ENCODE results near the gene CDC25A. TPM values are rescaled to one million over a fixed set of nuclear protein-coding genes. Genes with fewer than 3 reads are reported as not detected.

CDC25A gene
- total RNA-seq, 1 donor from 2014 or later, result 0.83 TPM

DNA sequence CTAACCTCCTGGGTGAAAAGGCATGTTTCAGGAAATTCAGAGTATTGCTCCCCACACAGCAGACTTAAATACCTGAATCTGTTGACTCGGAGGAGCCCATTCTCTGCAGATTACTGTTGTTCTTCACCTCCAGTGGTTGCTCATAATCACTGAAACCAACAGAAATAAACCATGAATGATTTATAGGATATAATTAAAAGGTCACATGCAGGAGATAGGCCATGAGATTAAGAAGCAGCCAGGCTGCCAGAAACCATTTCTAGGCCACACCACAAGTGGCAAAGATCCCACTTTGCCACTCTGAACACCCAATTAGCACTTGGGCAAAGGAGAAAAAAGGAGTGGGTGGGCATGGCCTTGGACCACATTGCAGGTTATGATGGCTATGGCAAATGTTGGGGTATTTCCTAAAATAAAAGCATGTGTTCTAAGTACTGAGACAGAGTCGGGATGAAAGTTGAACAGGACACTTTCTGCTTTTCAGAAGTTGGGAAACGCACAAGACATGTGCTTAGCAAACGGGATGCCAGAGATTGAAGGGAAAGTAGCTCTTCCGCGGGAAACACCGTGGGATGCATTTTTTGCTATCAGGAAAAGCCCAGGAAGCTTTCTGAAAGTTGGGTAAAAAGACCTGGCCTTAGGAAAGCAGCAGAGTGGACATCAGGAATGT, 1.5 kb downstream of the CDC25A start:
- TF ChIP-seq, protein P1, sequence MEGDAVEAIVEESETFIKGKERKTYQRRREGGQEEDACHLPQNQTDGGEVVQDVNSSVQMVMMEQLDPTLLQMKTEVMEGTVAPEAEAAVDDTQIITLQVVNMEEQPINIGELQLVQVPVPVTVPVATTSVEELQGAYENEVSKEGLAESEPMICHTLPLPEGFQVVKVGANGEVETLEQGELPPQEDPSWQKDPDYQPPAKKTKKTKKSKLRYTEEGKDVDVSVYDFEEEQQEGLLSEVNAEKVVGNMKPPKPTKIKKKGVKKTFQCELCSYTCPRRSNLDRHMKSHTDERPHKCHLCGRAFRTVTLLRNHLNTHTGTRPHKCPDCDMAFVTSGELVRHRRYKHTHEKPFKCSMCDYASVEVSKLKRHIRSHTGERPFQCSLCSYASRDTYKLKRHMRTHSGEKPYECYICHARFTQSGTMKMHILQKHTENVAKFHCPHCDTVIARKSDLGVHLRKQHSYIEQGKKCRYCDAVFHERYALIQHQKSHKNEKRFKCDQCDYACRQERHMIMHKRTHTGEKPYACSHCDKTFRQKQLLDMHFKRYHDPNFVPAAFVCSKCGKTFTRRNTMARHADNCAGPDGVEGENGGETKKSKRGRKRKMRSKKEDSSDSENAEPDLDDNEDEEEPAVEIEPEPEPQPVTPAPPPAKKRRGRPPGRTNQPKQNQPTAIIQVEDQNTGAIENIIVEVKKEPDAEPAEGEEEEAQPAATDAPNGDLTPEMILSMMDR (IDR thresholded peaks at IDR 0.05), result no peak
- Histone ChIP-seq H3K4me3 (peak overlapping the region; percentile 96), H3K27ac (no peak overlapping the region), H3K36me3 (no peaks in the 10 kb centered on the region), H3K4me1 (peaks cover 14% of the 10 kb centered on the region), H3K27me3 (ENCODE audit: low read depth) (no peaks in the 10 kb centered on the region), H3K9me3 (no peaks in the 10 kb centered on the region)
- ATAC-seq (no peak), DNase-seq (no peak)
- intact Hi-C loops (cut with DNase I), result no loop called here

DNA sequence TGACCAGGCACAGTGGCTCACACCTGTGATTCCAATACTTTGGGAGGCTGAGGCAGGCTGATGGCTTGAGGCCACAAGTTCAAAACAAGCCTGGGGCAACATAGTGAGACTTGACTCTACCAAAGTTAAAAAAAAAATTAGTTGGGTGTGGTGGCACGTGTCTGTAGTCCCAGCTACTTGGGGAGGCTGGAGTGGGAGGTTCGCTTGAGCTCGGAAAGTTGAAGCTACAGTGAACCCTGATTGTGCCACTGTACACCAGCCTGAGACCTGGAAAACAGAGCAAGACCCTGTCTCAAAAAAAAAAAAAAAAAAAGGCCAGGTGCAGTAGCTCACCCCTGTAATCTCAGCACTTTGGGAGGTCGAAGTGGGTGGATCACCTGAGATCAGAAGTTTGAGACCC, 3.1 kb downstream of the CDC25A start:
- H3K4me3 ChIP-seq, result no peak overlapping the region

DNA sequence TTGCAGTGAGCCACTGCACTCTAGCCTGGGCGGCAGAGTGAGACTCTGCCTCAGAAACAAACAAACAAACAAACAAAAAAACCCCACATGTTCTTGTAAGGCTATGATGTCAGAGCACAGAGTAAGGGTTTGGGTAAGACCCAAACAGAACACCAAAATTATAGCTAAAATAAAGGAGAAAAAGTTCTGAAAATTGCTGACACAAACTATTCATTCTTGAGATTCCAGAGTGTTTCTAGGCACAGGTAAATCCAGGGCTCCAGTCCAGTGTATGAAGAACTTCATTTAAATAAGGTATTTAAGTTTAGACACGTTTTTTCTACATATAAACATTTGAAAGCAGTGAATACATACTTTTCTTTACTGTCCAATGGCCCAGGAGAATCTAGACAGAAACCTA, 3.9 kb downstream of the CDC25A start:
- TF ChIP-seq, protein P1 (IDR thresholded peaks at IDR 0.05), result no peak
- intact Hi-C loops (cut with DNase I), result no loop called here
- H3K4me3 ChIP-seq, result no peak overlapping the region
- H3K36me3 ChIP-seq, result no peaks in the 10 kb centered on the region
- no peaks in the 10 kb centered on the region for H3K9me3 ChIP-seq
- H3K27me3 ChIP-seq (ENCODE audit: low read depth), result no peaks in the 10 kb centered on the region
- H3K27ac ChIP-seq, result no peak overlapping the region
- peaks cover 14% of the 10 kb centered on the region for H3K4me1 ChIP-seq
- no peak for DNase-seq
- no peak for ATAC-seq

More for the DNA sequence above, 3.1 kb downstream of the CDC25A start:
- intact Hi-C loops (cut with DNase I), result no loop called here
- no peak for DNase-seq
- Histone ChIP-seq H3K4me1 (peaks cover 14% of the 10 kb centered on the region), H3K9me3 (no peaks in the 10 kb centered on the region), H3K27ac (no peak overlapping the region), H3K27me3 (ENCODE audit: low read depth) (no peaks in the 10 kb centered on the region), H3K36me3 (no peaks in the 10 kb centered on the region)
- TF ChIP-seq, protein P1 (IDR thresholded peaks at IDR 0.05), result no peak
- no peak for ATAC-seq

DNA sequence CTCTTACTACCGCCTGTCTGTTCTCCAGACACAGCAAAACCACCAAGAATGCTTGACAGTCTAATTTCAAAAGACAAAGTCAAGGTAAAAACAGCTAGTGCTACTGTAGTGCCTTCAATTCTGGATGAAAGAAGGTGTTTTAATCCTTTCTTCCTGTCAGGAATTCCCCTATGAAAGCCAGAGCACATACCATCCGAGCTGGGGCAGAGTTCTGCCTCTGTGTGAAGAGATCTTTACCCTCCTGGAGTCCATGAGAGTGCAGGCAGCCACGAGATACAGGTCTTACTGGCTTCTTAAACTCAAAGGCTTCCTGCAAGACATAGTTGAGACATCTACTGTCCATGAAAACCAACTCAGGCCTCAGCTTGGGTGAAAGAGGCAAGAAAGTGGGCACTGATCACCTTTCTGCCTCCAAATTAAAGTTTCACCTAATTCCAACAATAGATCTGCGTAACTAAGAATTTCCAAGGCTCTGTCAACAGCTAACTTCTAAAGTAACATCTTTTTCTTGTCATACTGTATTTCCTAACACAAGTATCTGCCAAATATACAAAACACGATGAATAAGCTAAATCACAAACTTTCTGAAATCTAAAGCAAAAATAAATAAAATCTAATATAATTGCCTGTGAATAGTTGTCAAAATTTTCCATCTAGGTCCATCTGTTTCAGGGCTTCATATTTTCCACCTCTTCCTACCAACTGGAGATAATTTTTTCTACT, 7.5 kb downstream of the CDC25A start:
- no peaks in the 10 kb centered on the region for H3K4me1 ChIP-seq
- peak; percentile 25 to 63 for ATAC-seq
- H3K9me3 ChIP-seq, result no peaks in the 10 kb centered on the region
- intact Hi-C loops (cut with DNase I), result no loop called here
- H3K27me3 ChIP-seq (ENCODE audit: low read depth), result no peaks in the 10 kb centered on the region
- no peak overlapping the region for H3K4me3 ChIP-seq
- TF ChIP-seq, protein P1 (IDR thresholded peaks at IDR 0.05), result no peak
- H3K36me3 ChIP-seq, result no peaks in the 10 kb centered on the region
- DNase-seq, result no peak
- H3K27ac ChIP-seq, result no peak overlapping the region

DNA sequence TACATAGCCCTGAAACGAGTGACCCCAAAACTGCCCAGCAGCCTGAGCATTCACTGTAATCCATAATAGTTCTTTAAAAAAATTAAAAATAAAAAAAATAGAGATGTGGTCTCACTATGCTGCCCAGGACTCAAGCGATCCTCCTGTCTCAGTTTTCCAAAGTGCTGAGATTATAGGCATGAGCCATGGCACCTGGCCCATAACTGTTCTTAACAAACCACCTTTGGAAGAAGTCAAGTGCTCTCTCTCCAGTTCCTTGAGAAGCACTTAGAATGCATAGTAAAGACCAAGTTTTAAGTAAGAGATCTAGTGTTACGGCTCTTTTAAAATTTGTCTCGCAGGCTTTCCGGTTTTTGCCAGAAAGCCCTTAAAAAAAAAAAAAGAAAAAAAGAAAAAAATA, 8.2 kb downstream of the CDC25A start:
- H3K9me3 ChIP-seq, result no peaks in the 10 kb centered on the region
- no peaks in the 10 kb centered on the region for H3K36me3 ChIP-seq
- intact Hi-C loops (cut with DNase I), result no loop called here
- no peak overlapping the region for H3K27ac ChIP-seq
- H3K4me3 ChIP-seq, result no peak overlapping the region
- DNase-seq (no peak), ATAC-seq (peak; percentile 62 to 93)
- H3K27me3 ChIP-seq (ENCODE audit: low read depth), result no peaks in the 10 kb centered on the region
- TF ChIP-seq, protein P1 (IDR thresholded peaks at IDR 0.05), result no peak
- H3K4me1 ChIP-seq, result no peaks in the 10 kb centered on the region

Data from lower lobe of right lung (tissue), 2 donors.